H54 (cell line): ENCODE results near the gene IKZF1.

Source experiments
- DNase-seq: peaks from one replicate; pipeline ENCODE4 v3.0.0; 2011; ENCODE audit warnings: low spot score, mixed read lengths; ENCODE audit not compliant: insufficient read length
- FAIRE-seq: peaks from 3 replicates; lab custom pipeline; 2011; peaks lifted over from hg19 to GRCh38; lab: Jason Lieb, UNC
- POLR2A ChIP-seq: IDR thresholded peaks from 2 replicates; pipeline ENCODE4 v1.6.1; 2011; ENCODE audit warnings: low read depth, mild to moderate bottlenecking, low read length

The IKZF1 gene

GRCh38 chr7:50356945-50357268, 52.4 kb downstream of the IKZF1 start:
- no peak for FAIRE-seq
- TF ChIP-seq POLR2A: no peak
- DNase-seq: no peak

- DNase-seq: no peak
- TF ChIP-seq POLR2A: no peak
- FAIRE-seq: no peak
These were observed 52.9 kb downstream of the IKZF1 start for GRCh38 chr7:50357426-50357825.

GRCh38 chr7:50358041-50358705, 53.7 kb downstream of the IKZF1 start:
- DNase-seq (no peak), FAIRE-seq (no peak)
- TF ChIP-seq POLR2A: no peak

- FAIRE-seq (no peak), DNase-seq (no peak)
- no peak for TF ChIP-seq POLR2A
These were observed 54.3 kb downstream of the IKZF1 start for GRCh38 chr7:50358779-50359178.

- DNase-seq (no peak), FAIRE-seq (no peak)
- TF ChIP-seq POLR2A: no peak
These were observed 54.9 kb downstream of the IKZF1 start for GRCh38 chr7:50359258-50359994.

GRCh38 chr7:50359995-50360925, 55.7 kb downstream of the IKZF1 start:
- no peak for TF ChIP-seq POLR2A
- FAIRE-seq (no peak), DNase-seq (no peak)

GRCh38 chr7:50362142-50362541, 57.6 kb downstream of the IKZF1 start:
- FAIRE-seq (no peak), DNase-seq (no peak)
- TF ChIP-seq POLR2A: no peak

- FAIRE-seq: no peak
- no peak for TF ChIP-seq POLR2A
- no peak for DNase-seq
These were observed 58.3 kb downstream of the IKZF1 start for GRCh38 chr7:50362712-50363282.

- DNase-seq: no peak
- TF ChIP-seq POLR2A: no peak
- FAIRE-seq: no peak
These were observed 59.0 kb downstream of the IKZF1 start for GRCh38 chr7:50363327-50364060.

- no peak for TF ChIP-seq POLR2A
- no peak for FAIRE-seq
- DNase-seq: no peak
These were observed 60.1 kb downstream of the IKZF1 start for GRCh38 chr7:50364645-50365044.

GRCh38 chr7:50366311-50366710, 61.8 kb downstream of the IKZF1 start:
- no peak for FAIRE-seq
- no peak for TF ChIP-seq POLR2A
- no peak for DNase-seq

GRCh38 chr7:50367100-50367499, 62.6 kb downstream of the IKZF1 start:
- TF ChIP-seq POLR2A: no peak
- FAIRE-seq (no peak), DNase-seq (no peak)

GRCh38 chr7:50367570-50367969, 63.1 kb downstream of the IKZF1 start:
- FAIRE-seq (no peak), DNase-seq (no peak)
- TF ChIP-seq POLR2A: no peak

GRCh38 chr7:50368366-50368765, 63.9 kb downstream of the IKZF1 start:
- DNase-seq (no peak), FAIRE-seq (no peak)
- no peak for TF ChIP-seq POLR2A
